A673 (cell line): ENCODE measurements around the gene GARRE1.

Experiments used
- EZH2 ChIP-seq: fragments of 200-600 bp; sonication (generic); IDR thresholded peaks from 2 replicates; pipeline ENCODE4 v1.6.1; 2017; ENCODE audit warnings: borderline replicate concordance, low read depth, mild to moderate bottlenecking, mixed read lengths, antibody characterized with exemption, low read length; ENCODE audit not compliant: poor library complexity, severe bottlenecking
- TF ChIP-seq, protein P1 (sequence below): fragments of 300-800, 200-600 bp; sonication (generic); conservative IDR thresholded peaks from 2 replicates; pipeline ENCODE4 v1.5.1; 2017; ENCODE audit warnings: low read depth, mild to moderate bottlenecking, antibody characterized with exemption, low read length, moderate library complexity, mixed read lengths

DNA sequence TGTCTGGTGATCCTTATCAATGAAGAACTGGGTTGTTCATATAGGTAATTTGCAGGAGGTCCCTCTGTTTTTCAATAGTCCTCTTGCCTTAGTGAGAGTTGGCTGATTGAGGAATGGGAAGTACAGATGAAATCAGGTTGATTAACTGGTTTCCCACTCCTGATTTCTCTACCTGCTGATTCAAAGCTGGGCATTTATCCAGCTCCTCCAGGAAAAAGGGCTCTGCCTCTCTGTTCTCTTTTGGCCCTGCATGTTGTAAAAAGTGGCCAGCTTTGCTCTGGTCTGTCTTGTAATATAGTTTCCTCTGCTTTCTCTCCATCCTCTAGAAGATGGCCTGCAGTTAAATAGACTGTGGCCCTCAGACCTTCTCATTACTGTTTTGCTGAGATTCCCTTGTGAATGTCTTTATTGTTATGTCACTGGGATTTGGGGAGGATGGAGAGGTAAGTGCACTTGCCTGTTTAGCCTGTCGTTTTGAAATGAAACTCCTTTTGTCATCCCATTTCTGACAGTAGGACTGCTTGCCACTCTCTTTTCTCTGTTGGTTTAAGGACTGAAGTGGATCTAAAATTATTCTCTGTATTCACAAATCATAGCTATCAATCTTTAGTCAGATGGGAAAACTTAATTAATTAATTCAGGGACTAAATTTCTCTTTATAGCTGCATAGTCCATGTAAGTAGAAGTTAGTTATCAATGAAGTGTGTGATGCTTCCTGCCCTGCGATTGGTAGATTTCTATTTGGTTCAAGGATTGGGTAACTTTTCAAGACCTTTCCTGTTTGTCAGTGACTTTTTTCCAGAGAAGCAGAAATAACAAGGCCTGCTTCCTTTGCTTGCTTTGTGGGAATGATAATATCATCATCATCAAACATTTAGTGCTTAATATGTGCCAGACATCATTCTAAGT is 28.5 kb downstream of the GARRE1 start:
- TF ChIP-seq, protein P1, sequence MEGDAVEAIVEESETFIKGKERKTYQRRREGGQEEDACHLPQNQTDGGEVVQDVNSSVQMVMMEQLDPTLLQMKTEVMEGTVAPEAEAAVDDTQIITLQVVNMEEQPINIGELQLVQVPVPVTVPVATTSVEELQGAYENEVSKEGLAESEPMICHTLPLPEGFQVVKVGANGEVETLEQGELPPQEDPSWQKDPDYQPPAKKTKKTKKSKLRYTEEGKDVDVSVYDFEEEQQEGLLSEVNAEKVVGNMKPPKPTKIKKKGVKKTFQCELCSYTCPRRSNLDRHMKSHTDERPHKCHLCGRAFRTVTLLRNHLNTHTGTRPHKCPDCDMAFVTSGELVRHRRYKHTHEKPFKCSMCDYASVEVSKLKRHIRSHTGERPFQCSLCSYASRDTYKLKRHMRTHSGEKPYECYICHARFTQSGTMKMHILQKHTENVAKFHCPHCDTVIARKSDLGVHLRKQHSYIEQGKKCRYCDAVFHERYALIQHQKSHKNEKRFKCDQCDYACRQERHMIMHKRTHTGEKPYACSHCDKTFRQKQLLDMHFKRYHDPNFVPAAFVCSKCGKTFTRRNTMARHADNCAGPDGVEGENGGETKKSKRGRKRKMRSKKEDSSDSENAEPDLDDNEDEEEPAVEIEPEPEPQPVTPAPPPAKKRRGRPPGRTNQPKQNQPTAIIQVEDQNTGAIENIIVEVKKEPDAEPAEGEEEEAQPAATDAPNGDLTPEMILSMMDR = no peak
- no peak for TF ChIP-seq EZH2
